ENCODE results near the gene MLKL. TPM values are rescaled to one million over a fixed set of nuclear protein-coding genes. Genes with fewer than 3 reads are reported as not detected.

Gene MLKL
- total RNA-seq, 1 donor from 2014 or later, result 11.5 TPM

GRCh38 chr16:74650966-74651567 lies 49.6 kb downstream of the MLKL start:
- DNase-seq (ENCODE audit: low read depth), result no peak
- Histone ChIP-seq H3K4me3 (ENCODE audit: low read depth, low read length) (no peak overlapping the region), H3K36me3 (ENCODE audit: control insufficient read depth, insufficient read depth, low read length) (peaks cover 2% of the 10 kb centered on the region), H3K27me3 (ENCODE audit: control insufficient read depth, insufficient read depth, low read length) (no peaks in the 10 kb centered on the region)
- peak; percentile 40 for TF ChIP-seq CTCF (IDR thresholded peaks at IDR 0.05; ENCODE audit: insufficient read depth, low read length, poor library complexity, severe bottlenecking)

- no peak for TF ChIP-seq CTCF (IDR thresholded peaks at IDR 0.05; ENCODE audit: insufficient read depth, low read length, poor library complexity, severe bottlenecking)
- Histone ChIP-seq H3K4me3 (ENCODE audit: low read depth, low read length) (no peak overlapping the region), H3K36me3 (ENCODE audit: control insufficient read depth, insufficient read depth, low read length) (peaks cover 2% of the 10 kb centered on the region), H3K27me3 (ENCODE audit: control insufficient read depth, insufficient read depth, low read length) (no peaks in the 10 kb centered on the region)
- no peak for DNase-seq (ENCODE audit: low read depth)
Measured at GRCh38 chr16:74649839-74650504, 50.7 kb downstream of the MLKL start.

GRCh38 chr16:74641969-74642368 lies 58.7 kb downstream of the MLKL start:
- Histone ChIP-seq H3K36me3 (ENCODE audit: control insufficient read depth, insufficient read depth, low read length) (no peaks in the 10 kb centered on the region), H3K27me3 (ENCODE audit: control insufficient read depth, insufficient read depth, low read length) (no peaks in the 10 kb centered on the region), H3K4me3 (ENCODE audit: low read depth, low read length) (no peak overlapping the region)
- DNase-seq (ENCODE audit: low read depth), result no peak
- TF ChIP-seq CTCF (IDR thresholded peaks at IDR 0.05; ENCODE audit: insufficient read depth, low read length, poor library complexity, severe bottlenecking), result no peak

GRCh38 chr16:74637742-74638453 lies 62.8 kb downstream of the MLKL start:
- no peak for DNase-seq (ENCODE audit: low read depth)
- Histone ChIP-seq H3K4me3 (ENCODE audit: low read depth, low read length) (no peak overlapping the region), H3K36me3 (ENCODE audit: control insufficient read depth, insufficient read depth, low read length) (no peaks in the 10 kb centered on the region), H3K27me3 (ENCODE audit: control insufficient read depth, insufficient read depth, low read length) (no peaks in the 10 kb centered on the region)
- TF ChIP-seq CTCF (IDR thresholded peaks at IDR 0.05; ENCODE audit: insufficient read depth, low read length, poor library complexity, severe bottlenecking), result no peak

GRCh38 chr16:74635303-74635702 lies 65.4 kb downstream of the MLKL start:
- DNase-seq (ENCODE audit: low read depth), result no peak
- TF ChIP-seq CTCF (IDR thresholded peaks at IDR 0.05; ENCODE audit: insufficient read depth, low read length, poor library complexity, severe bottlenecking), result no peak
- Histone ChIP-seq H3K4me3 (ENCODE audit: low read depth, low read length) (no peak overlapping the region), H3K36me3 (ENCODE audit: control insufficient read depth, insufficient read depth, low read length) (peaks cover 1% of the 10 kb centered on the region), H3K27me3 (ENCODE audit: control insufficient read depth, insufficient read depth, low read length) (no peaks in the 10 kb centered on the region)

Data from kidney epithelial cell (primary cell).